ENCODE measurements around the gene FOXO1. TPM values are rescaled to one million over a fixed set of nuclear protein-coding genes. Genes with fewer than 3 reads are reported as not detected.

The FOXO1 gene
- total and polyA plus RNA-seq, 5 donors, result 7.1 to 33.6 (median 21.4) TPM

DNA sequence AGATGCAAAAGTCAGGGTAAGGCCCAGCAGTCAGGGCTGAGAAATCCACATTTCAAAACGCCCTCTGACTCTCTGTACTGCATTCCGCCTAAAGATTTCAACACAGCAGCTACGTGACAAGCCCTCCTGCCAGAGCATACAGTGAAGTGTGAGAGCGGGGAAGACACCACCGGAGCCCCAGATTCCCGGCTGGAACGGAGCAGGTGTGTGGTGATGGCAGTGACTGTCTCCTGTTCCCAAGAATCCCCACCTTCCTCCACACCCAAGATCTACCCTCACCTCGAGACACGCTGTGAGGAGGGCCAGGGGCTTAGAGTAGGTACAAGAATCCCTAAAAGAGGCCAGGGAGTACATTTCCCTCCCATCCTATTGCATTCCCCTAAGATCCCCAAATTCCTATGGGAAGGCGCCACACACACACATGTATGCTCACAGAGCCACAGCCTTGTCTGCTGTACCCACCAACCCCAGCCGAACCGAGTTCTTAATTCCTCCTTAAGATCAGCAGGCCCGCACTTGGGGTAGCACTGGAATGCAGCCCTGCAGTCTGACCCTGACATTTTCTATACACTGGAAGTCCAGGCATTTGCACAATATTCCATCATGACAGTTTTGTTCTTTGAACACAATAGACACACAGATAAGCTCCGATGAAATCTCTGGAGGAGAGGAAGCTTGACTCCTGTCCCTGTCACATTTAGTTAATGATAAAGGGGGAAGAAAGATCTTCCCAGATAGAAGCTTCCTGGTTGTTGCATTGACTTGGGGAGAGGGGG, 102.9 kb downstream of the FOXO1 start:
- no peaks in the 10 kb centered on the region for H3K27me3 ChIP-seq (ENCODE audit: control insufficient read depth, insufficient read depth)
- peak overlapping the region; percentile 37 for H3K27ac ChIP-seq (ENCODE audit: low read length)
- H3K4me3 ChIP-seq (ENCODE audit: low read length), result no peak overlapping the region
- H3K4me1 ChIP-seq (ENCODE audit: control insufficient read depth, insufficient read depth, low read length), result peaks cover 33% of the 10 kb centered on the region
- WGBS, result 36% methylated on average over 14 of the region's 14 CpGs
- ATAC-seq (peak; percentile 63 to 70), DNase-seq (peak in 2 of 3 donors; percentile 63 to 67)
- H3K9me3 ChIP-seq (ENCODE audit: control insufficient read depth, low read length), result no peaks in the 10 kb centered on the region
- intact Hi-C loops (cut with DNase I), result loop anchor here in 2 of 4 donors (10.0 kb wide), 1 partner anchor 101 kb away; the partner anchor contains the start of gene FOXO1 (in 2 of the 2)

DNA sequence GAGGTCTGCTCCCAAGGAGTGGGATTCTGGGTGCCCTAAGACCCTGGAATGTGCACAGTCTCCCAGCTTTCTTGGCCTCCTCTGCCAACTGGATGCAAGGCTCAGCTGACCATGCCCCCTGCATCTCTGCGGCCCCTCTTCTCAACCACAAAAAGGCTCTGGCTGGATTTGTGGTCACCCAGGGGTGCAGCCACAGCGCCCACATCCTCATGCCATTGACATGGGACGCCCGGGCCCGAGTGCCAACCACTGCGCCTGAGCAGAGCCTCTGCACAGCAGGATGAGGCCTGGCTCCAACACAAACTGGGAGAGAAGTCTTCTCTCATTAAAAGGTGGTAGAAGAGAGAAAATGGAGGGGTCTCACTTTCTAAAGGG, 103.5 kb downstream of the FOXO1 start:
- DNase-seq, result peak in 1 of 3 donors; percentile 56
- no peak overlapping the region for H3K4me3 ChIP-seq (ENCODE audit: low read length)
- H3K27ac ChIP-seq (ENCODE audit: low read length), result peak overlapping the region; percentile 37
- WGBS, result 70% methylated on average over 6 of the region's 6 CpGs
- no peaks in the 10 kb centered on the region for H3K9me3 ChIP-seq (ENCODE audit: control insufficient read depth, low read length)
- peaks cover 32% of the 10 kb centered on the region for H3K4me1 ChIP-seq (ENCODE audit: control insufficient read depth, insufficient read depth, low read length)
- H3K27me3 ChIP-seq (ENCODE audit: control insufficient read depth, insufficient read depth), result no peaks in the 10 kb centered on the region
- ATAC-seq, result peak; percentile 11 to 14
- intact Hi-C loops (cut with DNase I), result loop anchor here in 2 of 4 donors (10.0 kb wide), 1 partner anchor 102 kb away; the partner anchor contains the start of gene FOXO1 (in 2 of the 2)

DNA sequence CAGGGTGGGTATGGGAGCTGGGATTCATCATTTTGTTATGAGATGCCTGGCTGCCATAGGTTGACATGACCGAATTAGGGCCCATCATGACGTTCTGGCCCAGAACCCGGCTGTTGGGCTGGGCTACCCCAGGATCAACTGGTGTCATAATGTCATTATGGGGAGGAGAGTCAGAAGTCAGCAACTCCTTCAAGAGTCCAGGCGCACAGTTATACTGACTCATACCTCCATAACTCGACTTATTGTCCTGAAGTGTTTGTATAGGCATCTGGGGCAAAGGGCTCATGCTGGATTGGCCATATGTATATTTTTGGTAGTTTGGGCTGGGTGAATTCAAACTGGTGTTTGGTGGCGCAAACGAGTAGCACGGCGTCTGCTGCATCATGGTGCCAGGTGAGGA, 106.5 kb downstream of the FOXO1 start:
- Histone ChIP-seq H3K27ac (ENCODE audit: low read length) (no peak overlapping the region), H3K4me3 (ENCODE audit: low read length) (no peak overlapping the region), H3K9me3 (ENCODE audit: control insufficient read depth, low read length) (no peaks in the 10 kb centered on the region), H3K4me1 (ENCODE audit: control insufficient read depth, insufficient read depth, low read length) (peaks cover 25% of the 10 kb centered on the region), H3K27me3 (ENCODE audit: control insufficient read depth, insufficient read depth) (no peaks in the 10 kb centered on the region)
- WGBS, result 99% methylated on average over 9 of the region's 9 CpGs
- intact Hi-C loops (cut with DNase I), result loop anchor here in 2 of 4 donors (10.0 kb wide), 1 partner anchor 105 kb away; the partner anchor contains the start of gene FOXO1 (in 2 of the 2)
- ATAC-seq (no peak), DNase-seq (no peak)

DNA sequence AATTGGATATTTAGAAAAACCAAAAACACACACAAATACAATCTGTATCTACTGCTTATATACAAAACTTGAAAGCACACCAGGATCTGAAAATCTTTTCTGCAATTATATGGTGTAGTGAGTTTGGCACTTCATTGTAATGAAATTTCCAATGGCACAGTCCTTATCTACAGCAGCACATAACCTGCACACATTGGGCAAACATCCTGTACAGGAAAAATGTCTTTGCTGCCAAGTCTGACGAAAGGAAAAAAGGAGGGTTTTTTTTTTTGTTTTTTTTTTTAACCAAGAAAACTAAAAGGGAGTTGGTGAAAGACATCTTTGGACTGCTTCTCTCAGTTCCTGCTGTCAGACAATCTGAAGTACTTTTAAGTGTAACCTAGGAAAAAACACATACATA, 107.8 kb downstream of the FOXO1 start:
- ATAC-seq (peak; percentile 44 to 68), DNase-seq (no peak)
- 15% methylated on average over 1 of the region's 1 CpG for WGBS
- Histone ChIP-seq H3K27ac (ENCODE audit: low read length) (no peak overlapping the region), H3K4me3 (ENCODE audit: low read length) (no peak overlapping the region), H3K9me3 (ENCODE audit: control insufficient read depth, low read length) (no peaks in the 10 kb centered on the region), H3K4me1 (ENCODE audit: control insufficient read depth, insufficient read depth, low read length) (peaks cover 18% of the 10 kb centered on the region), H3K27me3 (ENCODE audit: control insufficient read depth, insufficient read depth) (no peaks in the 10 kb centered on the region)
- intact Hi-C loops (cut with DNase I), result no loop called here

DNA sequence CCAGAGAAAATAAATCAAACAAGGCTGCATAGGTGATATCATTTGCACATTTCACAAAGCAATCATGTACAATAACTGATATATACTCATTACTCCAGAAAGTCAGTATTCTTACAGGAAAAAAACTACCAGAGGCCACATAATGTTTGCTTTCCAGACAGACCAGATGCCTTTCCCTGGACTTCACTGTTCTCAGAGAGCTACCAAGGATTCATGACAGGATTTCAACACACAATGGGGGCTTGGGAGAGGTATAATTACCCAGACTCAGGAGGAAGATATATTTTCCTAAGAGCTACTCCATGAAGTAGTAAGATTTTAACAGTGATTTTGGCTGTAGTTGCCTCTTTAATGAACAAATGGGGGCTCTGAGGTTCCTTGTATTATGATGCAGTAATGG, 110.0 kb downstream of the FOXO1 start:
- no peak for ATAC-seq
- no peak for DNase-seq
- H3K4me3 ChIP-seq (ENCODE audit: low read length), result no peak overlapping the region
- intact Hi-C loops (cut with DNase I), result no loop called here
- H3K9me3 ChIP-seq (ENCODE audit: control insufficient read depth, low read length), result no peaks in the 10 kb centered on the region
- no peak overlapping the region for H3K27ac ChIP-seq (ENCODE audit: low read length)
- no peaks in the 10 kb centered on the region for H3K27me3 ChIP-seq (ENCODE audit: control insufficient read depth, insufficient read depth)
- H3K4me1 ChIP-seq (ENCODE audit: control insufficient read depth, insufficient read depth, low read length), result peaks cover 9% of the 10 kb centered on the region

DNA sequence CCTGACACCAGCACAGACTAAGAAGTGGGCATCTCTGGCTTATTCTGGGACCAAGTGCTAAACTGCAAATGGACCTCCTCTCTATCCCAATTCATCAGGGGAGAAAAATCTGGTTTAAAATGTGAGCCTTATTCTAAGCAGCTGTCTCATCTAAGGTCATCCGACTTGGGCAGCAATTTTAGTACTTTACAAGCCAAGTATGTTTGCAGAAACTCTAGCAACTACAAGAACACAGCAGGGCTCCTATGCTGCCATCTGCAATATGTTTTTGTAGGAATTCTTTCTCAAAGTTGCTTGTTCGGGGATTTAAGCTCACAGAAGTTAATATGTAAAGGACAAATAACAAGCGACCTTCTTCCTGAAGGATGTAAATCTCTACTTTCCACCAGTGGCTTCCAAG, 113.1 kb downstream of the FOXO1 start:
- Histone ChIP-seq H3K4me3 (ENCODE audit: low read length) (no peak overlapping the region), H3K4me1 (ENCODE audit: control insufficient read depth, insufficient read depth, low read length) (peaks cover 3% of the 10 kb centered on the region), H3K9me3 (ENCODE audit: control insufficient read depth, low read length) (no peaks in the 10 kb centered on the region), H3K27me3 (ENCODE audit: control insufficient read depth, insufficient read depth) (no peaks in the 10 kb centered on the region), H3K27ac (ENCODE audit: low read length) (no peak overlapping the region)
- no peak for ATAC-seq
- WGBS, result 86% methylated on average over 3 of the region's 3 CpGs
- no peak for DNase-seq
- intact Hi-C loops (cut with DNase I), result no loop called here

DNA sequence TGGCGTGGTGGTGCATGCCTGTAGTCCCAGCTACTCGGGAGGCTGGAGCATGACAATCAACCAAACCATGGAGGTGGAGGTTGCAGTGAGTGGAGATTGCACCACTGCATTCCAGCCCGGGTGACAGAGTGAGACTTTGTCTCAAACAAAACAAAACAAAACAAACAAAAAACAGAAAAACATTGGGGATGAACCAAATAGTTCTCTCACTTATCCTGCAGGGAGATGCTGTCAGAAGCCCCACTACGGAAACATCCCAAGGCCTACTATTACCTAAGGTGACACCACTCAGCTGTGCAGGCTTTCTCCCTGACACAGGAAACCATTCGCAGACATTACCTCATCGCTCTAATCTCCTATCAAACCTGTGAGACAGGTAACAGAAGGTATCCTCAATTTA, 113.5 kb downstream of the FOXO1 start:
- 96% methylated on average over 6 of the region's 6 CpGs for WGBS
- ATAC-seq (no peak), DNase-seq (no peak)
- H3K4me1 ChIP-seq (ENCODE audit: control insufficient read depth, insufficient read depth, low read length), result peaks cover 3% of the 10 kb centered on the region
- H3K27me3 ChIP-seq (ENCODE audit: control insufficient read depth, insufficient read depth), result no peaks in the 10 kb centered on the region
- H3K4me3 ChIP-seq (ENCODE audit: low read length), result no peak overlapping the region
- H3K9me3 ChIP-seq (ENCODE audit: control insufficient read depth, low read length), result no peaks in the 10 kb centered on the region
- H3K27ac ChIP-seq (ENCODE audit: low read length), result no peak overlapping the region
- intact Hi-C loops (cut with DNase I), result no loop called here

DNA sequence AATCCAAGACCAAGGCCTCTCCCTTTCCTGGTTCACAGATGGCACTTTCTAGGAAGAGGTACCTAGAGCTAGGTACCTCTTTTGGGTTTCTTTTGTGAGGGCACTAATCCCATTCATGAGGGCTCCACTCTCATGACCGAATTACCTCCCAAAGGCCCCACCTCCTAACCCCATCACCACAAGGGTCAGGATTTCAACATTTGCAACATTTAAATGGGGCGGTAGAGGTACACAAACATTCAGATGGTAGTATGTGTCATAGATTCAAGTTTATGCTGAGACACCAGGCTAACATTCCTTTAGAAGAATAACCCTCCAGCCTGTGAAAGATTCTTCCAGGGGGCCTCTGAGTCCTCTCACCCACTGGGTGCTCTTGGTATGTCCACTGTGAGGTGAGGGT, 116.3 kb downstream of the FOXO1 start:
- Histone ChIP-seq H3K27ac (ENCODE audit: low read length) (no peak overlapping the region), H3K27me3 (ENCODE audit: control insufficient read depth, insufficient read depth) (no peaks in the 10 kb centered on the region), H3K9me3 (ENCODE audit: control insufficient read depth, low read length) (no peaks in the 10 kb centered on the region), H3K4me1 (ENCODE audit: control insufficient read depth, insufficient read depth, low read length) (peaks cover 6% of the 10 kb centered on the region), H3K4me3 (ENCODE audit: low read length) (no peak overlapping the region)
- DNase-seq (no peak), ATAC-seq (no peak)
- intact Hi-C loops (cut with DNase I), result no loop called here
- 98% methylated on average over 2 of the region's 2 CpGs for WGBS

DNA sequence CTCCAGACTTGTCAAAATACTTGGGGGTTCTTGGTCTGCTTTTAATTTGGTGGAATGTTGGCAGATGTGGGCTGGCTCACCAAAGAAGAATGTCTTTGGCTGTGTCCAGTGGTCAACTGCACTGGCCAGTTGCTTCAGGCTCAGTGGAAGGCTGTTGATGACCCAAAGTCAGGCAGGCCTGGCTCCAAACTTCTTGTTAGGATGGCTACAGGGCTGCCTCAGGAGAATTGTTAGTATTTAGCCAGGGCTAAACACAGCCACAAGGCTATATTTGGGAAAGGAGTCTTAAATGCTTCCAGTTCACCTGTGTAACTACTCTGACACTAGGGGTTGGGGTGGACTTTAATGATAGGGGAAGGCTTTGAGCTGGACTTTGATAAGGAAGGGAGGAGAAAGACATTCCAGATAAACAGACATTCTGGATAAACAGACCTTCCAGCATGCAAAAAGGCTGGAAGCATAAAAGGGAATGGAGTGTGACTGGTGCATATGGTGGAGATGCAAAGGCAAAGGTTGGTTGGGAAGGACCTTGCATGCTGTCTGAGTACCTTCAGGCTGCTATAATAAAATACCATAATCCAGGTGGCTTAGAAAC, 116.8 kb downstream of the FOXO1 start:
- Histone ChIP-seq H3K27me3 (ENCODE audit: control insufficient read depth, insufficient read depth) (no peaks in the 10 kb centered on the region), H3K4me3 (ENCODE audit: low read length) (no peak overlapping the region), H3K9me3 (ENCODE audit: control insufficient read depth, low read length) (no peaks in the 10 kb centered on the region), H3K4me1 (ENCODE audit: control insufficient read depth, insufficient read depth, low read length) (peaks cover 5% of the 10 kb centered on the region), H3K27ac (ENCODE audit: low read length) (no peak overlapping the region)
- DNase-seq (peak; percentile 39 to 61 (median 60)), ATAC-seq (peak in 1 of 2 donors; percentile 38)
- intact Hi-C loops (cut with DNase I), result no loop called here

DNA sequence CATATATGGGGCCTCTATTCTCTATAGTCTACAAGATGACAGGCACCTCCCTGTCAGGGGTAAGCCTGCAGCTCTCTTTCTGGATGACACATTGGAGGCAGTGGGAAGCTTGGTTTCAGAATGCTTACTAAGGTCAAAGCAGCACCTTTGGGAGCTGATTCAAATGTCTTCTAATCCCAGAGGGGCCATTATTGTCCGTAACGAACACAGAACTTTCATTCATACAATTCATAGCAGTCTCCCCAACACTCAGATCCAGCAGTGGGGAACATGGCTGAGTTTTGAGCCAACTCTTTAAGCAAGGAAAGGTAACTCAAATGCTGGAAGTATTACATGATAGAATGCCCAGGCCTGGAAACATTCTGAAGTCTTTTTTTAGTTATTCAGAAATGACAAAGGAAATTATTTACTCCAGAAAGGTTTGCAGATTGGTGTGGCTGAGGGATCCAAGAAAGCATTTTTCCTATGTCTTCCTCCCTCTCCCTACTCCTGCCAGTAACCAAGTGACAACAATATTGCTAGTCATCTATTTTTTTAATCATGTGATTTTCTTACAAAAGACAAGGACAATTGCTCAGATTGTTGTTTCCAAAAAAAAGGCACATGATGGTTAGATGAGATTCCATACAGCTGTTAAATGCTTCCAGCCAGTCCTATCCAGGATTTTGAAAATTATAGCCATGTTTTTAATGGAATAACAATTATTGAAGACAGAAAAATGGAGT, 118.7 kb downstream of the FOXO1 start:
- ATAC-seq (no peak), DNase-seq (no peak)
- H3K27ac ChIP-seq (ENCODE audit: low read length), result no peak overlapping the region
- no peaks in the 10 kb centered on the region for H3K9me3 ChIP-seq (ENCODE audit: control insufficient read depth, low read length)
- H3K4me1 ChIP-seq (ENCODE audit: control insufficient read depth, insufficient read depth, low read length), result peaks cover 5% of the 10 kb centered on the region
- 42% methylated on average over 2 of the region's 2 CpGs for WGBS
- H3K4me3 ChIP-seq (ENCODE audit: low read length), result no peak overlapping the region
- intact Hi-C loops (cut with DNase I), result no loop called here
- H3K27me3 ChIP-seq (ENCODE audit: control insufficient read depth, insufficient read depth), result no peaks in the 10 kb centered on the region

DNA sequence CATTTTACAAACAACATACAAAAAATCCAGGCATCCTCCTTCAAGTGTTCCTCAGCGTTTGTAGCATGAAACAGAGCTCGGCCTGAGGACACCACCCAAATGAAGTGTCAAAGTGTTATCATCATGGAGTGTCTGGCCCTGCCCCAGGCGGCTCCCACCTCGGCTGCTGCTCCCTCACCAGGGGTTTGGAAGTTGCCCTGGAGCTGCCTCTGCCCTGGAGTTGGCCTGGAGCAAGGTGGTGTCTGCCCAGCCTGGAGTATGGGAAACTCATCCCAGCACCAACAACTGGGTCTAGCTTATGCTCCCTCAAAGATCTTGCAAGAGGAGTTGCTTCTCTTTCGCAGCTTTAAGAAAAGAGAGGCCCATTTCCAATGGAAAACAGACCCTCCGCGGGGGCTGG, 120.4 kb downstream of the FOXO1 start:
- H3K4me1 ChIP-seq (ENCODE audit: control insufficient read depth, insufficient read depth, low read length), result peaks cover 5% of the 10 kb centered on the region
- no peaks in the 10 kb centered on the region for H3K9me3 ChIP-seq (ENCODE audit: control insufficient read depth, low read length)
- no peak overlapping the region for H3K4me3 ChIP-seq (ENCODE audit: low read length)
- DNase-seq (no peak), ATAC-seq (peak in 1 of 2 donors; percentile 33)
- H3K27ac ChIP-seq (ENCODE audit: low read length), result no peak overlapping the region
- 71% methylated on average over 7 of the region's 7 CpGs for WGBS
- intact Hi-C loops (cut with DNase I), result no loop called here
- H3K27me3 ChIP-seq (ENCODE audit: control insufficient read depth, insufficient read depth), result no peaks in the 10 kb centered on the region

Measured in right cardiac atrium (tissue), 5 donors.